Activated CD4-positive, alpha-beta T cell treated with anti-CD3 and anti-CD28 coated beads, Interleukin-2, amount 10 ng/mL, durations not matched to agents 24 days and 14 days (primary cell): ENCODE measurements around the gene IGSF21. TPM values are rescaled to one million over a fixed set of nuclear protein-coding genes. Genes with fewer than 3 reads are reported as not detected.
A peak's percentile ranks its signal among the peaks of the same experiment; 100 is the strongest.

Experiments used
- DNase-seq: peaks from one replicate; pipeline ENCODE4 v3.0.0; 2022
- H3K27ac Mint-ChIP-seq: one replicate; pipeline ENCODE4 v1.8.0; 2022; ENCODE audit warnings: mild to moderate bottlenecking, mixed read lengths
- H3K27me3 Mint-ChIP-seq: one replicate; pipeline ENCODE4 v1.8.0; 2022; ENCODE audit warnings: mixed read lengths
- H3K36me3 Mint-ChIP-seq: one replicate; pipeline ENCODE4 v1.8.0; 2022; ENCODE audit warnings: low read depth, mild to moderate bottlenecking, mixed read lengths
- H3K4me1 Mint-ChIP-seq: one replicate; pipeline ENCODE4 v1.8.0; 2021; ENCODE audit warnings: mixed read lengths
- H3K4me3 Mint-ChIP-seq: one replicate; pipeline ENCODE4 v1.8.0; 2022; ENCODE audit warnings: mild to moderate bottlenecking, moderate library complexity, mixed read lengths
- H3K9me3 Mint-ChIP-seq: one replicate; pipeline ENCODE4 v1.8.0; 2021; ENCODE audit warnings: mixed read lengths
- intact Hi-C: fragments of 100-400 bp; cut with micrococcal nuclease; formaldehyde crosslinking; loops from one replicate; pipeline ENCODE4 v1.15.1; 2023
- total RNA-seq: library from RNA; stranded (reverse); gene quantifications from 2 replicates; pipeline ENCODE4 v1.2.3, GENCODE V29; 2022

Gene IGSF21
- total RNA-seq, 1 donor from 2014 or later = not detected

DNA sequence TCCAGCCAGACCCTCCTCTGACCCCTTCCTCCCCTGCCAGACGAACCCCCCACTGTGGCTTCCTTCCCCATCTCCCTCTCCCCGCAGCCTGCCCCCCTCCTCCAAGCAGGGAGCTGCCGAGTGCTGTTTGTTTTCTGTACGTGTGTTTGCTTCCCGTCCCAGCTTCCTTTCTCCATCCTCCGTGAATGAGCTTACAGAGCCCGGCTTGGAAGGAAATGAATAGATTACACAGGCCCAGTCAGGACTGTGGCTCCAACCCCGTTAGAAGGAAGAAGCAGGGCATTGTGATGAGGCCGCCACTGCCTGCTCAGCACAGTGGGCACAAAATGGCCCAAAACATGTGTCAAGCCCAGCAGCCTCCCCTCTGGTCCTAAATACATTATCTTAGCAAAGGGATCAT, 123.2 kb downstream of the IGSF21 start:
- intact Hi-C loops = no loop called here
- Mint-ChIP-seq H3K27me3 (no peaks in the 10 kb centered on the region), H3K9me3 (peaks cover 10% of the 10 kb centered on the region), H3K27ac (no peak overlapping the region), H3K4me1 (no peaks in the 10 kb centered on the region), H3K36me3 (no peaks in the 10 kb centered on the region), H3K4me3 (no peak overlapping the region)
- no peak for DNase-seq

GRCh38 chr1:18232052-18232451, 124.5 kb downstream of the IGSF21 start:
- Mint-ChIP-seq H3K4me3 (no peak overlapping the region), H3K36me3 (no peaks in the 10 kb centered on the region), H3K9me3 (peaks cover 10% of the 10 kb centered on the region), H3K4me1 (no peaks in the 10 kb centered on the region), H3K27ac (no peak overlapping the region), H3K27me3 (no peaks in the 10 kb centered on the region)
- no peak for DNase-seq
- intact Hi-C loops = no loop called here

DNA sequence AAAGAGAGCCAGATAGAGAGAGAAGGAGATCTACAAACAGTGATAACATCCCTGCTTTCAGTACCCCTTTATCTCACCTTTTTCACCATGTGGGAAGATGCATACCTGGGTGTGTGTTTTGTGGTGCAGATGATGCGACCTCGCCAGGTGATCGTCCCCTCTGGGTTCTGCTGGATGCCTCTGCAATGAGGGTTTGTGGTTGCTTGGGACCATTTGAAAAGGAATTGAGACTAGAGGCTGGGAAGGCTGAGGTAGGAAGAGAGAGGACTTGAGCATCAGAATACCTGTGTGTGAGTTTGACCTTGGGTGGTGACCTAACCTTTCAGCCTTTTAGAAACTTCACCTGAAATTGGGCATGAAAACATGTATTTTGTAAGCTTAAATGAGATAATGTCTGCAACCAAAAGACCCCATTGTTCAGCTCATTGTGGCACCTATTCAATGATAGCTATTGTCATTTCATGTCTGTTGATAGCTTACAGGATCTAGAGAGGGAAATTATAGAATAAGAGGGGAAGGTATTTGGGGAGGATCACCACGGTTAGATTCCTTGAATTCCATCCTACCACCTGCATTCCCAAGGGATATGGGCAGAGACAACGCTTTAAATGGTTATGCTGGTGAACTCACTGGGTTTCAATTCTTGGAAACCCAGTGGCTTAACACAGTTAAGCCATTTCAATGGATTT, 125.7 kb downstream of the IGSF21 start:
- no peaks in the 10 kb centered on the region for H3K4me1 Mint-ChIP-seq
- DNase-seq = no peak
- no peak overlapping the region for H3K4me3 Mint-ChIP-seq
- intact Hi-C loops = no loop called here
- H3K36me3 Mint-ChIP-seq = no peaks in the 10 kb centered on the region
- H3K9me3 Mint-ChIP-seq = peaks cover 10% of the 10 kb centered on the region
- no peak overlapping the region for H3K27ac Mint-ChIP-seq
- H3K27me3 Mint-ChIP-seq = no peaks in the 10 kb centered on the region

GRCh38 chr1:18234790-18235242, 127.2 kb downstream of the IGSF21 start:
- Mint-ChIP-seq H3K36me3 (no peaks in the 10 kb centered on the region), H3K4me3 (no peak overlapping the region), H3K9me3 (peaks cover 10% of the 10 kb centered on the region), H3K4me1 (no peaks in the 10 kb centered on the region), H3K27me3 (no peaks in the 10 kb centered on the region), H3K27ac (no peak overlapping the region)
- peak; percentile 66 for DNase-seq
- intact Hi-C loops = no loop called here

- Mint-ChIP-seq H3K9me3 (peaks cover 4% of the 10 kb centered on the region), H3K4me1 (no peaks in the 10 kb centered on the region), H3K27me3 (no peaks in the 10 kb centered on the region), H3K27ac (no peak overlapping the region), H3K36me3 (no peaks in the 10 kb centered on the region), H3K4me3 (no peak overlapping the region)
- no peak for DNase-seq
- intact Hi-C loops = no loop called here
These were observed 129.8 kb downstream of the IGSF21 start for GRCh38 chr1:18237371-18237770.

DNA sequence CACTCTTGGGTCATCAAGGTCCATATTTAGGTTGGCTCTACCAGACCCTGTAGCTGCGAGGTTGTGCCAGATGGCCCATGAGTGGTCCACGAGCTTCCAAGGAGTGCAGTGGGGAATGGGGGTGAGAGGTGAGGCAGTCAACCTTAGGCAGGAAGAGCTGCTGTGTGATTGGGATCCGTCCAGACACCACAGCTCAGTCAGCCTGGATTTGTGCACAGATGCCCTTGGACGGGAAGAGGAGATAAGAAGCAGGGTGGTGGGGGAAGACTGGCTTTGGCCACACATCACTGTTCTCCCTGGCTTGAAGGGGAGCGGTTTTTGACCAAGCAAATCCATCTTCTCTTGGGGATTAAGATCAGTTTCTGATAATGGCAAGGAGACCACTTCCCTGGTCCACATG, 130.6 kb downstream of the IGSF21 start:
- no peak overlapping the region for H3K4me3 Mint-ChIP-seq
- no peak overlapping the region for H3K27ac Mint-ChIP-seq
- H3K36me3 Mint-ChIP-seq = no peaks in the 10 kb centered on the region
- intact Hi-C loops = no loop called here
- no peaks in the 10 kb centered on the region for H3K9me3 Mint-ChIP-seq
- H3K27me3 Mint-ChIP-seq = no peaks in the 10 kb centered on the region
- no peak for DNase-seq
- H3K4me1 Mint-ChIP-seq = no peaks in the 10 kb centered on the region

DNA sequence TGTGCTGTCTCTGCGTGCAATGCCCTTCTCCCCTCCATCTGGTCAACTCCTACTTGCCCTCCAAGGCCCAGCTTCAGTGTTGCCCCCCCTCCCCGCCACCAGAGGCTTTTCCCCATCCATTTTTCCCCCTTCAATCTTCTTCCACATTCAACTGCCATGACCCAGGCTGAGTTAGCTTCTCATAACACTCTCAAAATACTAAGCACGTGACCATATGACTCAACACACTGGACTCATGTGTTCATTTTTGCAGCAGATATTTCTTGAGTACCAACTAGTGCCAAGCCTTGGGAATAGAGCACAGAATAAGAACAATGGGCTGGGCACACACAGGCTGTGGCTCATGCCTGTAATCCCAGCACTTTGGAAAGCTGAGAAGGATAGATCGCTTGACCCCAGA, 132.1 kb downstream of the IGSF21 start:
- Mint-ChIP-seq H3K4me3 (no peak overlapping the region), H3K36me3 (no peaks in the 10 kb centered on the region), H3K9me3 (no peaks in the 10 kb centered on the region), H3K27ac (no peak overlapping the region), H3K27me3 (no peaks in the 10 kb centered on the region), H3K4me1 (no peaks in the 10 kb centered on the region)
- intact Hi-C loops = no loop called here
- no peak for DNase-seq

DNA sequence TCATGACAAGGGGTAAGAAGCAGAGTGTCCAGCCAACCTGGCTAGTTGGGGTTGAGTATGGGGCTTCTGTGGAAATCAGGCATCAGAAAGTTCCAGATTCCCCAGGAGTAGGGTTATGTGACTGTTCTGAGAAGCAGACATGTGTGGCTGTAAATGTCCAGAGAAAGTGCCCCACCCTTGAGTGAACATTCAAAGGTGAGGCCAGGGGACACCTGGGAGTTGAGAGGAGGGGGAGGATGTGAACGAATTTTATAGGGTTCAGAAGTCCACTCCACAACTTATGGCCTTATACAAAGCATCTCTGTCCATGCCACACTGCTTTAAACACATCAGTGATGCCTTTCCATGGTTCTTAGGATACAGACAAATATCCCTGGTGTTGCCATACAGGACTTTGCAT, 133.3 kb downstream of the IGSF21 start:
- no peak overlapping the region for H3K4me3 Mint-ChIP-seq

DNA sequence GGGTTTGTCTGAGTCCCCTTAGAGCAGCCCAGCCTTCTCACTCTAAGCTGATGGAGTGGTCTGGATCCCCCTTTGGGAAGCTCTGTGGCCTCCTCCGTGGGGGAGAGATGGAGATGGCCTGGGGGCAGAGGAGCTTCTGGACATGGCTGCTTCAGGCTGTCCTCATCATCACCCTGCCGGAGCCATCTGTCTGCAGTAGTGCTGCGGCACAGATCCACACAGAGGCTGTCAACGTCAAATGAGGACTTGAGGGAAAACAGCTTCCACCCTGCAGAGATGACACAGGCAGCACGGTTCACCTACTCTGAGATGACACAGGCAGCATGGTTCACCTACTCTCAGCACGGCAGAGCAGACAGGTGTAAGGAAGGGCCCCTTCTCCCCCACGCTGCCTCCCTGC, 134.3 kb downstream of the IGSF21 start:
- no peak for DNase-seq
- no peaks in the 10 kb centered on the region for H3K4me1 Mint-ChIP-seq
- H3K4me3 Mint-ChIP-seq = no peak overlapping the region
- H3K27ac Mint-ChIP-seq = no peak overlapping the region
- H3K36me3 Mint-ChIP-seq = no peaks in the 10 kb centered on the region
- H3K9me3 Mint-ChIP-seq = no peaks in the 10 kb centered on the region
- H3K27me3 Mint-ChIP-seq = no peaks in the 10 kb centered on the region
- intact Hi-C loops = no loop called here

More for the DNA sequence above, 133.3 kb downstream of the IGSF21 start:
- no peak for DNase-seq
- intact Hi-C loops = no loop called here
- no peaks in the 10 kb centered on the region for H3K36me3 Mint-ChIP-seq
- no peak overlapping the region for H3K27ac Mint-ChIP-seq
- no peaks in the 10 kb centered on the region for H3K4me1 Mint-ChIP-seq
- no peaks in the 10 kb centered on the region for H3K9me3 Mint-ChIP-seq
- no peaks in the 10 kb centered on the region for H3K27me3 Mint-ChIP-seq

- Mint-ChIP-seq H3K36me3 (no peaks in the 10 kb centered on the region), H3K4me1 (no peaks in the 10 kb centered on the region), H3K27ac (no peak overlapping the region), H3K9me3 (no peaks in the 10 kb centered on the region), H3K27me3 (no peaks in the 10 kb centered on the region), H3K4me3 (no peak overlapping the region)
- intact Hi-C loops = no loop called here
- no peak for DNase-seq
These were observed 136.0 kb downstream of the IGSF21 start for GRCh38 chr1:18243503-18244175.

GRCh38 chr1:18244762-18245161, 137.2 kb downstream of the IGSF21 start:
- H3K9me3 Mint-ChIP-seq = no peaks in the 10 kb centered on the region
- no peak overlapping the region for H3K4me3 Mint-ChIP-seq
- no peaks in the 10 kb centered on the region for H3K27me3 Mint-ChIP-seq
- H3K27ac Mint-ChIP-seq = no peak overlapping the region
- intact Hi-C loops = no loop called here
- DNase-seq = no peak
- H3K36me3 Mint-ChIP-seq = no peaks in the 10 kb centered on the region
- H3K4me1 Mint-ChIP-seq = no peaks in the 10 kb centered on the region

DNA sequence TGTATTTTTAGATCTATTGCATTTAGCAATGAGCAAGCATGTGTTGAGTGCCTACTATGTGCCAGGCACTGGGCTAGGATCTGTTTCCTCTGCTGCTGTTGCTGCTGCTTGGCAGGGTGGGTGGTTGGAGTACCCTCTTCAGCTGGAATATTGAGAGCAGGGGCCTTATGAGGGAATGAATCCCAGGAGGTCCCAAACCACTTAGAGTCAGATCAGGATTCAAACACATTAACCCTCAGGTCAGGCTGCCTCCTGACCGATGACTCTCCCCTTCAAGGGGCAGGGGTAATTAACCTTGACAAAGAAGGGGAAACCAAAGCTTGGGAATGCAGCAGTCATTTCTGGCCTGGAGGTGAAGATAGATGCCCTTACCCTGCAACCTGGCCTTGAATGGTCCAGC, 138.0 kb downstream of the IGSF21 start:
- H3K27ac Mint-ChIP-seq = no peak overlapping the region
- H3K27me3 Mint-ChIP-seq = no peaks in the 10 kb centered on the region
- H3K4me1 Mint-ChIP-seq = no peaks in the 10 kb centered on the region
- no peaks in the 10 kb centered on the region for H3K36me3 Mint-ChIP-seq
- intact Hi-C loops = no loop called here
- H3K9me3 Mint-ChIP-seq = no peaks in the 10 kb centered on the region
- no peak overlapping the region for H3K4me3 Mint-ChIP-seq
- no peak for DNase-seq

DNA sequence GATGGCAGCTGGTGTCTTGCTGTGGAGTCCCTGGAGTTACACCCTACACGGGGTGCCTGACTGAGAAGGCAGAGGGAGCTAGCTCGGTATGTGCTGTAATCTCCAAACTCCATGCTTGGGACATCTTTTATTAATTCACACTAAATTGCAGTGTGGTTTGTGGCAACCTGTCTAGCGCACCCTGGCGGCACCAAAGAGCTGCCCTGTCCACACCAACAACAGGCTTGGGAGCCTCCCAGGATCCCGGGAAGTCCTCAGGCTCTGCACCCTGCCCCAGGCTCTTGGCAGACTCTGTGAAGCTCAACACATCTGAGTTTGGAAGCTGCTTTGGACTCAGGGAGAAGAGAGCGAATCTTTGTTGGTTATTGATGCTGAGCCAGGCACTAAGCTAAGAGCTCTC, 138.9 kb downstream of the IGSF21 start:
- no peak overlapping the region for H3K4me3 Mint-ChIP-seq
- H3K36me3 Mint-ChIP-seq = no peaks in the 10 kb centered on the region
- H3K9me3 Mint-ChIP-seq = no peaks in the 10 kb centered on the region
- intact Hi-C loops = no loop called here
- no peak for DNase-seq
- no peaks in the 10 kb centered on the region for H3K27me3 Mint-ChIP-seq
- H3K4me1 Mint-ChIP-seq = no peaks in the 10 kb centered on the region
- H3K27ac Mint-ChIP-seq = no peak overlapping the region

DNA sequence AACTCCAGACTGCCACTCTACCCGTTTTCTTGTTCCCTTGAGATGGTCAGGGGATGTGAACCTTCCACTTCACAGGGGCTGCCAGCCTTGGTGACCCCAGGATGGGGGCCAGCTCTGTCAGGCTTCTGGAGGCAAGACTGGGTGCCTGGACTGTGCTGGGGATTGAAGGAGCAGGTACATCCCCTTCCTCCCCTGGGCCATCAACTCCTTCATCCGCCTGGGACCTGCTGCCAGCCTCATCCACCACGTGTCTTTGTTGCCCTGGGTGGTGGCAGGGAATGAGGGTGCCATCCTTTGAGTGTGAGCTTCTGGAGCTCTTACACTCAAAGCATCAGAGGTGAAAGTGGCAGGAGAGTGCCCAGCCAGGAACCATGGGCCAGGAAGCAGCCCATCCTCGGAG, 139.6 kb downstream of the IGSF21 start:
- Mint-ChIP-seq H3K4me1 (no peaks in the 10 kb centered on the region), H3K27me3 (no peaks in the 10 kb centered on the region), H3K4me3 (no peak overlapping the region), H3K27ac (no peak overlapping the region), H3K9me3 (no peaks in the 10 kb centered on the region), H3K36me3 (no peaks in the 10 kb centered on the region)
- intact Hi-C loops = no loop called here
- DNase-seq = no peak

DNA sequence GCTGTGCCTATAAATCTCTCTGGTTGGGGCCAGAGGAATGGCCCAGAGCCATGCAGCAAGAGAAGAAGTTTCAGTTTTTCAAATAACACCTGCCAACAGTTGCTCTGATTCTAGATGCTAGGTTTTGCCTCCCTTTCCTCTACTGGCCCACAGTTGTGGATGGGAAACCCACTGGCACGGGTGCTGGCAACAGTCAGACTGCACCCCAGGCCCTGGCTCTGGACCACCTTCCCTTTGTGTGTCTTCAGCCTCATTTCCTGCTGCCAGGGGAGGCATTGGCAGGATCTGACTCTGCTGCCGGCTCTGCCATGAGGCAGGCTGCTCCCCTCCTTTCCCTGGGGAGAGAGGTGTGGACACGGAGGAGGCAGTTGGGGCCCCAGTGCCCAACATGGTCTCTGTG, 142.0 kb downstream of the IGSF21 start:
- no peak overlapping the region for H3K4me3 Mint-ChIP-seq
- intact Hi-C loops = no loop called here
- H3K27me3 Mint-ChIP-seq = no peaks in the 10 kb centered on the region
- H3K36me3 Mint-ChIP-seq = no peaks in the 10 kb centered on the region
- no peaks in the 10 kb centered on the region for H3K4me1 Mint-ChIP-seq
- no peak overlapping the region for H3K27ac Mint-ChIP-seq
- no peaks in the 10 kb centered on the region for H3K9me3 Mint-ChIP-seq
- no peak for DNase-seq
